Neuronal stem cell (in vitro differentiated cells): ENCODE results near the gene COA1.

Source experiments
- DNase-seq: peaks from one replicate; pipeline ENCODE4 v3.0.0-alpha.2; 2013; ENCODE audit warnings: low spot score
- H2AFZ ChIP-seq: one replicate; pipeline ENCODE4 v1.6.1; 2013; ENCODE audit warnings: mild to moderate bottlenecking, low read length, inconsistent platforms
- H2AK5ac ChIP-seq: 2 replicates; pipeline ENCODE4 v1.6.1; 2013; ENCODE audit warnings: low read depth, mild to moderate bottlenecking, inconsistent platforms, low read length, moderate library complexity, mixed read lengths
- H2BK120ac ChIP-seq: 2 replicates; pipeline ENCODE4 v1.6.1; 2013; ENCODE audit warnings: low read depth, mild to moderate bottlenecking, inconsistent platforms, low read length, moderate library complexity, mixed read lengths
- H2BK12ac ChIP-seq: one replicate; pipeline ENCODE4 v1.6.1; 2013; ENCODE audit warnings: low read length, inconsistent platforms
- H2BK15ac ChIP-seq: 2 replicates; pipeline ENCODE4 v1.6.1; 2013; ENCODE audit warnings: mild to moderate bottlenecking, low read length, inconsistent platforms, mixed read lengths
- H2BK5ac ChIP-seq: one replicate; pipeline ENCODE4 v1.6.1; 2013; ENCODE audit warnings: inconsistent platforms, mild to moderate bottlenecking, low read length, moderate library complexity
- H3K14ac ChIP-seq: one replicate; pipeline ENCODE4 v1.6.1; 2013; ENCODE audit warnings: low read length, inconsistent platforms
- H3K18ac ChIP-seq: 2 replicates; pipeline ENCODE4 v1.6.1; 2013; ENCODE audit warnings: low read length, inconsistent platforms
- H3K23ac ChIP-seq: 2 replicates; pipeline ENCODE4 v1.6.1; 2013; ENCODE audit warnings: low read depth, mild to moderate bottlenecking, mixed read lengths, low read length, inconsistent platforms; ENCODE audit not compliant: poor library complexity
- H3K27ac ChIP-seq: replicated peaks from 3 replicates; pipeline ENCODE4 v1.5.1; 2013; ENCODE audit warnings: low read length, inconsistent platforms
- H3K27me3 ChIP-seq, 3 experiments: 2 replicates each; pipeline ENCODE4 v1.6.1; 2013; ENCODE audit warnings: low read length in 3 of 3, mild to moderate bottlenecking in 2 of 3, inconsistent platforms in 1 of 3, low read depth in 1 of 3, mixed read lengths in 1 of 3, moderate library complexity in 1 of 3; ENCODE audit not compliant: control insufficient read depth in 3 of 3, insufficient read depth in 3 of 3
- H3K36me3 ChIP-seq, 2 donors: replicated peaks in 1 of 2; 2 replicates each; pipeline ENCODE4 v1.6.1; 2013; ENCODE audit warnings: low read length in 2 of 2; ENCODE audit not compliant: control insufficient read depth in 2 of 2, insufficient read depth in 2 of 2
- H3K4ac ChIP-seq: 2 replicates; pipeline ENCODE4 v1.6.1; 2013; ENCODE audit warnings: inconsistent platforms, mild to moderate bottlenecking, low read length, moderate library complexity
- H3K4me1 ChIP-seq, 2 donors: 1 replicate in 1 of 2; 2 replicates in 1 of 2; pipeline ENCODE4 v1.6.1; 2013; ENCODE audit warnings: low read length in 2 of 2, low read depth in 1 of 2; ENCODE audit not compliant: control insufficient read depth in 2 of 2, insufficient read depth in 1 of 2
- H3K4me2 ChIP-seq: one replicate; pipeline ENCODE4 v1.6.1; 2013; ENCODE audit warnings: mild to moderate bottlenecking, low read length, inconsistent platforms; ENCODE audit not compliant: insufficient read depth, poor library complexity, severe bottlenecking
- H3K4me3 ChIP-seq, 2 donors: 2 replicates each; pipeline ENCODE4 v1.5.1; 2013; ENCODE audit warnings: low read length in 2 of 2, mild to moderate bottlenecking in 2 of 2, inconsistent platforms in 1 of 2, moderate library complexity in 1 of 2
- H3K79me1 ChIP-seq: one replicate; pipeline ENCODE4 v1.6.1; 2013; ENCODE audit warnings: low read depth, mild to moderate bottlenecking, inconsistent platforms, low read length, moderate library complexity
- H3K9ac ChIP-seq: one replicate; pipeline ENCODE4 v1.6.1; 2013; ENCODE audit warnings: mild to moderate bottlenecking, low read depth, low read length, inconsistent platforms; ENCODE audit not compliant: poor library complexity
- H3K9me3 ChIP-seq, 2 donors: replicated peaks in 1 of 2; 2 replicates each; pipeline versions ENCODE3 to v1.6.1; 2013; ENCODE audit warnings: low read length in 2 of 2, mild to moderate bottlenecking in 2 of 2, inconsistent platforms in 1 of 2, low read depth in 1 of 2, mixed read lengths in 1 of 2, moderate library complexity in 1 of 2; ENCODE audit not compliant: control insufficient read depth in 2 of 2, insufficient read depth in 1 of 2
- H4K8ac ChIP-seq: one replicate; pipeline ENCODE4 v1.6.1; 2013; ENCODE audit warnings: low read depth, mild to moderate bottlenecking, inconsistent platforms, low read length, moderate library complexity
- H4K91ac ChIP-seq: one replicate; pipeline ENCODE4 v1.6.1; 2013; ENCODE audit warnings: low read length, low read depth, mild to moderate bottlenecking, inconsistent platforms; ENCODE audit not compliant: poor library complexity
- WGBS, 2 donors: extraction: QIAGEN DNeasy Blood & Tissue Kit; methylation state at CpG; one replicate each; pipeline ENCODE4 v1.1.7; 2013; ENCODE audit warnings: missing lambda C conversion rate in 2 of 2, mixed read lengths in 1 of 2; ENCODE audit not compliant: insufficient read length in 2 of 2, insufficient replicate concordance in 1 of 2; ENCODE audit errors: extremely low coverage in 2 of 2; 5-methylcytosine and 5-hydroxymethylcytosine counted together

COA1 gene

DNA sequence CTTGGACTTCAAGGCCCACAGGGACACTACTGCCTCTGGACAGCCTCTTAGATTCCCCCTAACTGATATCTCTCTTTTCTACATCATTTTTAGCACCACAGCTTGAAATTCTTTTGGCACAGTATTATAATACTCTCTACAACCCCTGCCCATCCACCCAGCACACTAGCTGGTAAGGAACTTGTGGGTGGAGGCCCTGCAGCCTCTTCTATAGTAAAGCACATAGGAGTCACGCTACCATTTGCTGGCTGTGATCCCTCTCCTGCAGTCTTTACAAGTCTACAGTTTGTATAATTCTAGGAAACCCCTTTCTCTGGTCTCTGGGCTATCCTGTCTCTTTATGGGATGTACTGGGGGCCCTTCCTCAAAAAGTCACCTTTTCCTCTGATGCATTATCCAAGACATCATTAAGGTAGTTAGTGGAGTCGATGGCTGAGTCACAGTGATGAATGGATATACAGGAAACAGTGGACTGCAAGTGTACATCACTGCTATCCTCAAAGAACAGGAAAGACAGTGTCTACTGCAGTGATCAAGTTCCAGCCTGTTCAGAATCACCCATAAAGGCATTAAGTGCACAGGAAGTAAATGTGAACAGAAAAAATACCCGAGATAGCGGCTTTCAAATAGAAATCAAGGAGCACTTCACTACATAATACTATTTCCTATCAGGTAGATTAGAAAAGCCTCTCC, 92.1 kb downstream of the COA1 start:
- Histone ChIP-seq H3K18ac (no peak overlapping the region), H3K27ac (no peak overlapping the region), H4K8ac (no peak overlapping the region), H3K4me1 (peaks cover 10 to 18% of the 10 kb centered on the region in 2 donors), H3K27me3 (no peaks in the 10 kb centered on the region), H3K4ac (no peak overlapping the region), H4K91ac (no peak overlapping the region), H3K9me3 (peaks cover 0 to 11% of the 10 kb centered on the region in 2 donors), H3K14ac (no peak overlapping the region), H2BK15ac (no peak overlapping the region), H3K9ac (no peak overlapping the region), H2BK5ac (no peak overlapping the region), H2BK120ac (no peak overlapping the region), H2BK12ac (no peak overlapping the region), H2AK5ac (no peak overlapping the region), H3K4me3 (no peak overlapping the region), H2AFZ (no peak overlapping the region), H3K4me2 (no peak overlapping the region), H3K23ac (no peak overlapping the region), H3K79me1 (no peaks in the 10 kb centered on the region), H3K36me3 (peaks cover 18 to 83% of the 10 kb centered on the region in 2 donors)
- no CpG with 5 or more reads among the region's 4 CpGs for WGBS, 2 donors
- DNase-seq, result no peak

DNA sequence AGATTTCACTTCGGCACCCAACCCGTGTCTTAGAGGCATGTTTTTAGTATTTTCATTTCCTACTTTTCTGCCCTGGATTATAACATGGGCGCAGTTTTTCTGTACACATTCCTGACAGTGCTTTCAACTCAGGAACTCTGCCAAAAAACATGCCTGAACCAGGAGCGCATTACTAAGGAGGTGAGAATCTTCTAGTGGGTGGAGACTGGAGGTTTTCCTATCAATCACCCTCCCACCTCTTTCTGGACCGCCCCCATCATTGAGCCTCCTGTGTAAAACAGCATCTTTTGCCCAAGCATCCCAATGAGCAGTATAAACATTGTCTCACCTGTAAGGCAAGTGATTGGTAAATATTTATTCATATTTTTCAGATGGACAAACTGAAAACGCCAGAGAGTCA, 93.2 kb downstream of the COA1 start:
- Histone ChIP-seq H2AFZ (no peak overlapping the region), H3K79me1 (no peaks in the 10 kb centered on the region), H2BK15ac (no peak overlapping the region), H3K14ac (no peak overlapping the region), H3K18ac (no peak overlapping the region), H3K4me1 (peaks cover 10 to 18% of the 10 kb centered on the region in 2 donors), H2BK5ac (no peak overlapping the region), H3K36me3 (peaks cover 18 to 88% of the 10 kb centered on the region in 2 donors), H3K23ac (no peak overlapping the region), H3K9ac (no peak overlapping the region), H2BK120ac (no peak overlapping the region), H3K4me3 (no peak overlapping the region), H3K27me3 (no peaks in the 10 kb centered on the region), H2AK5ac (no peak overlapping the region), H4K91ac (no peak overlapping the region), H3K4ac (no peak overlapping the region), H3K4me2 (no peak overlapping the region), H3K27ac (no peak overlapping the region), H3K9me3 (peaks cover 0 to 11% of the 10 kb centered on the region in 2 donors), H2BK12ac (no peak overlapping the region), H4K8ac (no peak overlapping the region)
- no peak for DNase-seq
- WGBS, 2 donors, result no CpG with 5 or more reads among the region's 6 CpGs

DNA sequence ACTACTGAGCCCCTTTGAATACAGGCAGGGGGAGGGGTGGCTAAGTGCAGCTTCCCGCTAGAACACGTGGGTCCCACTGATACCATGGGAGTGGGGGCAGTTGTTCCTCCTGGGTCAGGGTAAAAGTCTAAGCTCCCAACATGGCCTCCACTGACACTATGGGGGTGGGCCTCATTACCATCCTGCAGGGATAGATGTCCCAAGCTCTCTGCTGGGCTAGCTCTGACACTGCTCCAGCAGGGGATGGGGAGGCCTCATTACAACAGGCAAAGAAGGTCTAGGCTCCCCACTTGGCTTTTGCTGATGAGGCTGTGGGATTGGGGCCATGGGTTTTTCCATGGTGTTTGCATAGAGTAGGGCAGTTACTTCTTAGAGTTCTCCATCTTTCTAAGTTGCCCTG, 94.9 kb downstream of the COA1 start:
- H3K23ac ChIP-seq, result no peak overlapping the region
- no CpG with 5 or more reads among the region's 2 CpGs for WGBS, 2 donors
- no peak overlapping the region for H4K91ac ChIP-seq
- H2BK120ac ChIP-seq, result no peak overlapping the region
- H3K4me2 ChIP-seq, result no peak overlapping the region
- no peak overlapping the region for H3K14ac ChIP-seq
- H3K79me1 ChIP-seq, result no peaks in the 10 kb centered on the region
- peaks cover 2 to 10% of the 10 kb centered on the region in 2 donors for H3K4me1 ChIP-seq
- H3K9me3 ChIP-seq, result peaks cover 0 to 11% of the 10 kb centered on the region in 2 donors
- no peak overlapping the region for H2AFZ ChIP-seq
- no peak overlapping the region for H3K4ac ChIP-seq
- H3K9ac ChIP-seq, result no peak overlapping the region
- H3K36me3 ChIP-seq, result peaks cover 18 to 97% of the 10 kb centered on the region in 2 donors
- H2AK5ac ChIP-seq, result no peak overlapping the region
- H3K27ac ChIP-seq, result no peak overlapping the region
- no peak for DNase-seq
- no peak overlapping the region for H4K8ac ChIP-seq
- no peak overlapping the region for H3K18ac ChIP-seq
- H3K4me3 ChIP-seq, result no peak overlapping the region
- H2BK5ac ChIP-seq, result no peak overlapping the region
- no peak overlapping the region for H2BK12ac ChIP-seq
- H3K27me3 ChIP-seq, result no peaks in the 10 kb centered on the region
- H2BK15ac ChIP-seq, result no peak overlapping the region

DNA sequence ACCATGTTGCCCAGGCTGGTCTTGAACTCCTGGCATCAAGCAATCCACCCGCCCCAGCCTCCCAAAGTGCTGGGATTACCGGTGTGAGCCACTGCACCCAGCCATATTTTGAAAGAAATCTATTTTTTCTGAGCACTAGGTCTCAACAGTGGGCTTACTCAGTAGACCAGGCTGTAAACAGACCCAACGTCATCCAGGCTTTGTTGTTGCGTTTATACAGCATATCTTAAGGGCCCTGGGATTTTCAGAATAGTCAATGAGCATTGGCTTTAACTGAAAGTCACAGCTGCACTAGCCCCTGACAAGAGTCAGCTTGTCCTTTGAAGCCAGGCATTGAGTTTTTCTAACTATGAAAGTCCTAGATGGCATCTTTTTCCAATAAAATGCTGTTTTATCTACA, 96.6 kb downstream of the COA1 start:
- no peaks in the 10 kb centered on the region for H3K79me1 ChIP-seq
- H3K4me1 ChIP-seq, result peaks cover 0 to 3% of the 10 kb centered on the region in 2 donors
- H3K4ac ChIP-seq, result no peak overlapping the region
- no peak overlapping the region for H3K4me2 ChIP-seq
- WGBS, 2 donors, result no CpG with 5 or more reads among the region's 4 CpGs
- H3K18ac ChIP-seq, result no peak overlapping the region
- no peak overlapping the region for H2BK12ac ChIP-seq
- peaks cover 18 to 94% of the 10 kb centered on the region in 2 donors for H3K36me3 ChIP-seq
- H2BK120ac ChIP-seq, result no peak overlapping the region
- H3K23ac ChIP-seq, result no peak overlapping the region
- H3K4me3 ChIP-seq, result no peak overlapping the region
- no peak overlapping the region for H3K14ac ChIP-seq
- no peak for DNase-seq
- H3K27ac ChIP-seq, result no peak overlapping the region
- no peak overlapping the region for H2BK15ac ChIP-seq
- H2BK5ac ChIP-seq, result no peak overlapping the region
- no peak overlapping the region for H4K91ac ChIP-seq
- H4K8ac ChIP-seq, result no peak overlapping the region
- no peak overlapping the region for H2AK5ac ChIP-seq
- peaks cover 0 to 11% of the 10 kb centered on the region in 2 donors for H3K9me3 ChIP-seq
- H2AFZ ChIP-seq, result no peak overlapping the region
- H3K27me3 ChIP-seq, result no peaks in the 10 kb centered on the region
- no peak overlapping the region for H3K9ac ChIP-seq
